NCI-H82 treated with DMSO at 0.1 percent for 48 hours (cell line): ENCODE results near the gene ADGRD1.

Experiments
- DNase-seq: peaks from one replicate; lab custom pipeline; 2025; ENCODE audit not compliant: unreplicated experiment; lab: John Stamatoyannopoulos, UW

The ADGRD1 gene

DNA sequence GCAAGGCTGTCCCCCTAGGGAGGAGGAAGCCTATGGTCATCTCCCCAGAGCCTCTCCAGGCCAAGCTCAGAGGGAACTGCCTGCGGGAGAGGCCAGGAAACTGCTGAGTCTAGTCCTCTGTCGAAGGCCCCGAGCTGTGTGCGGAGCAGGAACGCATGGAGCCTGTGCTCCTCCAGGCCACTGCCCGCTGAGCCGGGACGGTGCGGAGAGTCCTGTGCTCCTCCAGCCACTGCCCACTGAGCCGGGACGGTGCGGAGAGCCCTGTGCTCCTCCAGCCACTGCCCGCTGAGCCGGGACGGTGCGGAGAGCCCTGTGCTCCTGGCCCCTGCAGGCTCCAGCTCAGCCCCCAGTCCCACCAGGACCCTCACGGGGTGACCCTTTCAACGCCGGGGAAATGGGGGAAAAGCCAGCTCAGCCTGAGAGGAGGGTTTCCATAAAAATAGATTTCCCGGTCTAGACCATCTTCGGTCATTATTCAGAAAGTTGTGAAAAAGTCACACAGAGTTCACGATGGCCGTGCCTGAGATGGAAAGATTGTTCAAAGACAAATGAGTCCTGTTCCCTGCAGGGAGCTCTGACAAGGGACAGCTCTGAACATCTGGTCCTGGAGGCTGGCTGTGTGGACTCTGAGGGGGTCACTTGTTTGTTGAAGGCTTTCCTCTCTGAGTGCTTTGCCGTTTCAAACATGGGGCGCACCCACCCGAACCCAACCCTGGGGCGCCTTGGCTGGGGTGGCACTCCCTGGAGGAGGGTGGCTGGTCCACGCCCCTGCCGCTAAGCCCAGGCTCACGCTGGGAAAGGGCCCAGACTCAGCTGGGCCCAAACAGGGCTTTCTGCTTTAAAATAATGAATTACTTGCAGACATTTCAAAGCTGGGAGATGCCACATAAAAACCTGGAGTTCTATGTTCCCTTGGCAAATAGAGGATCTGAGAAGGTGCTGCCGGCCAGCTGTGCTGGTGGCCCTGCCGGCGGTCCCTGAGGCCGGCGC is 85.5 kb downstream of the ADGRD1 start:
- DNase-seq, result no peak

DNA sequence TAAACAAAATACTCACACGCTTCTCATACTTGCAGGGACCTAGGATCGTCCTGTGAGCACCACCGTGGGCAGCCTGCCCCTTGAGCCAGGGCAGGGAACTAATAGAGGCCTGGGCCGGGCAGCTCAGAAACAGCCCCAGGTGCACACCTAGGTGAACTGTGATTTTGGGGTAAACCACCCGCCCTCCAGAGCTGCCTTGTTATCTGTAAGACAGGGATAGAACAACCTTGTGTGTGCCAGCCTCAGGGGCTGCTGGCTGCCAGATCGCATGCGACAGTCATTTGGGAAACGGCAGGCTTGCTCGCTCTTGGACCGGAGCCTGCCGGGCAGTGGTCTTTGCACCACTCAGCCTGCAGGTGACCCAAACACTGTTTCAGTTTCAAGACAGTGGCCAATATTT is 86.8 kb downstream of the ADGRD1 start:
- no peak for DNase-seq

DNA sequence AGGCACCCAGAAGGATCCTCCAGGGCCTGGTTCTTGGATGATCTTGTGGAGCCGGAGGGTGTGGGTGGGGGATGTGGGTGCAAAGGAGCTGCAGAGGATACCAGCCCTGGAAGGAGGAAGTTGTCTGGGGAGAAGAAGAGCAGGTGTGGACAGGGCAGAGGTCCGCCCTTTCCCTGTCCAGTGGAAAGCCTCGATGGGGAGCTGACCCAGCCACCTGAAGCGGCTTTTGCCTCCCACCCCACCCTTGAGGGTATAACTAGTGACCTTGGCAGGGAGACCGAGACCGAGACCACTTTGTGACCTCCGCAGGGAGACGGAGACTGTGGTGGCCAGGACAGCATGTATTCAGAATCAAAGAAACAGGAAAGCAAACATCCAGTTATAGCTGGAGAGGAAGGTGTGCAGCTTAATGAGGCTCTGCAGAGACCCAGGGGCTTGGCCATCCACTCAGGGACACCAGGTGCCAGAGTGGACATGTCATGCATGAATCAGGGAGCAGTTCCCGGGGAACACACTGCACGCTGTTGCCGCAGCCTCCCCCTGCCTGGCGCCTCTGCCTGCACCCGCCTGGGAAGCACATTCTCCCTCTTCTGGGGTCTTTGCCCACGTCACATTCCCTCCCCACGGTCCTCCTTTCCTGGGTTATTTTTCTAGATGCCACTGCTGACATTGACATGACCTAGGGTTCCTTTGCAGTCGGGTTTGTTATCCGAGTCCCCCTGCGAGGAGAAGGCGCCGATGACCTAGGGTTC is 87.7 kb downstream of the ADGRD1 start:
- DNase-seq, result no peak

DNA sequence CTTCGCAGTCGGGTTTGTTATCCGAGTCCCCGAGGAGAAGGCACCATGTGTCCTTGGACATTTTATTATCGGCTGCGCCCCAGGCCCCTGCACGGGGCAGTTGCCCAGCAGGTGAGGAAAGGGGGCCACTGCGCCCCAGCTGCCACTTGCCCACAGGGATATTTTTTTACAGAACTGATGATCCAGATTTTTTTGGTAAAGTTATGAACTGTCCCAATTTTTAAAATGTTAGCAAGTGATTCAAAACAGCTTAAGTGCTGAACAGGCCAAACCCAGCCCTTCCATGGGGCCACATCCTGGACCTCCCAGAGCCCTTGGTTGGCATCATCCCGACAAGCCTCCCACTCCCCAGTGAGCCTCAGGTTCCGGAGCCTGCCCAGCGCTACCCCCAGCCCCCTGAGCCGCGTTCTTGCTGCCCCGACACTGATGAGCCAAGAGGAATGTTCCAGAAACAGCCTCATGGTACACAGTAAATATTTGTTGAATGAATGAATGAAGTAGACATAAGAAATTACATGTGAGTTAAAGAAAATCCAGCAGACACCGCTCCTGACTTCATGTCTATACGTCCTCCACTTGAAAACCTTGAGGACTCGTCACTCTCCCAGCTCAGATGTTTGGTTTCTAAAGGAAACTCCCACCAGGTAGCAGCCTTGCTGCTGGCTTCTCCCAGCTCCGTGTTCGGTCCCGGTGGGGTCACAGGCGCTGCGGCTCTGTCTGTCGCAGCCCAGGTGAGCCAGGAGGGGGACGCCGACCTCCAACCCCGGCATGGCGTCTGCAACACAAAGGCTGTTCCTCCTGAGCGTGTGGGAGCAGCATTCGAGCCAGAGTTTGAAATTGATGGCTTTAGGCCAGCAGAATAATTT is 88.5 kb downstream of the ADGRD1 start:
- no peak for DNase-seq

DNA sequence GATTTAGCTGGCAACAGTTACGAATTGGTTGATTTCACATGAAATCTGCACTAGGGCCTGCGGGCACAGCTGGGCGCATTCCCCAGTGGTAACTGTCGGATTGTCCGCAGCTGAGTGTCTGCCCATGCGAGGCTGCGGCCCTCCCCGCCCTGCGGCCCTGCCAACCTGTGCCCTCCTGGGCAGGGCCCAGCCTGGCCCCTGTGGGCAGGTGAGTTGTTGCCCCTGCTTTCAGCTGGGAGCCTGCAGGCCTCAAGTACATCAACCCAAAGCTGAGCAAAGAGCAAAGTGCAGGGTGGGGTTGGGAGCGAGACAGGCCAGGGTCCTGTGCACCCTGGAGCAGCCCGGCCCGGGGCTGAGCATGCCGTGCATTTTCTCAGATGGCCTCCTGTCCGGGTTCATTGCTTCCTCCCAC is 89.1 kb downstream of the ADGRD1 start:
- no peak for DNase-seq

DNA sequence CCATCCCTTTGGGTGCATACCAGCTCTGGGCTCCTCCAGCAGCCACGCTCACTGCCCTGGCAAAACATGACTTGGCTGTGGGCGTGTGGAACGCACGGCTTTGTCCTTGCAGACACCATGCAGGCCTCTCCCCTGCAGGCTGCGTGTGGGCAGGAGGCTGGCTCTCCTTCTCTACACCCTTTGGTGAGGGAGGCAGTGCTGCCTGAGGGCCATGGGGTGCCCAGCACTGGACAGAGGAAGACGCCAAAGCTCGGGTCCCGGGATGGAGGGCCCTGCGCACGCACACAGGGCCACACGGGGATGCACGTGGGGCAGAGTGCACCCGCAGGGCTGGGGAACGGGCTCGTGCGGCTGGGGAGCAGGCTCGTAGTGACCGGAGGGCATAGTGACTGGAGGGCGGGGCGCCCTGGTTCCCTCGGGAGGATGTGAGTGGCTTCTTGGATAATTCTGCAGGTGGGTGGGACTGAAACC is 89.7 kb downstream of the ADGRD1 start:
- DNase-seq, result no peak

DNA sequence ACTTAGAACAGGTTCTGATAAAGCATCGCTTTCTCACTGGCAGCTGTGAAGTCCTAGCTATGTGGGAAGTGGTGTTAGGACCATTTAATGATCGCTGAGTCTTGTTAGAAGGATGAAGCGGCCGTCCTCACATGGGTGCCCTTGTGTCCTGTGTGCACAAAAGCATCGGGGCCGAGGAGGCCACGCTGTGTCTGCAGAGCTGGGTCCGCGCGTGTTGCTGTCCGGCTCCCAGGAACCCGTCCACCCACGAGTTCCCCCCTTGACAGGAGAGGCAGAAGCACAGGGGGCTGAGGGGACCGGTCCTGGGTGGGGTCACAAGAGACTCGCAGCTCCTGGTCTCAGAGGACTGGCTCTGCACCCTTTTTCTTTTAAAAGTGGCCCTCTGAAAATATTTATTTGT is 90.4 kb downstream of the ADGRD1 start:
- no peak for DNase-seq

DNA sequence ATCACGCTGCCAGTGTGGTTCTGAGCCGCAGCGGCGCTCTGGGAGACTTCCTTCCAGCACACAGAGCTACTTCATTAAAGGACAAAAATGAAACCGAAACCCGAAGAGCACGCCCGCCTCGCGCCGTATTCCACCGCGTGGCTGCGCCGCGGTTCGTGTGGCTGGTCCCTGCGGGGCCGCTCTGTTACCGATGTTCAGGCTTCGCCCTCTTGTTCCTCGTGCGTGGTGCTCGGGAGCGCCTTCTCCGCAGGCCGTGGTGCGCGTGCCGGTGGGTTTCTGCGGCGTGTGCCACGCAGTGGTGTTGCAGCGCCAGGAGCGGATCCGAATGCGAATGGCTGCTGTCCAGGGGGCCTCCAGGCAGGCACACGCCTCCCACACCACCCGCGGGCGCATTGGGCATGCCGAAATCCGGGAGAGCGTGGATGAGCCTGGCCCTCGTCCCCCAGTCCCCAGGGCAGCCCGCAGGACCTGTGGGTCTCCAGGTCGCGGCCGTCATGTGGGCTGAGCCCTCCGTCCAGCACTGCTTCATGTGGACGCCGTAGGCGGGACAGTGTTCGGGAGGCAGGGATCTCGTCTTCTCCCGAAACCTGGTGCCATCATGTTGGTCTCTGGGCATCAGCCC is 91.2 kb downstream of the ADGRD1 start:
- DNase-seq, result no peak

DNA sequence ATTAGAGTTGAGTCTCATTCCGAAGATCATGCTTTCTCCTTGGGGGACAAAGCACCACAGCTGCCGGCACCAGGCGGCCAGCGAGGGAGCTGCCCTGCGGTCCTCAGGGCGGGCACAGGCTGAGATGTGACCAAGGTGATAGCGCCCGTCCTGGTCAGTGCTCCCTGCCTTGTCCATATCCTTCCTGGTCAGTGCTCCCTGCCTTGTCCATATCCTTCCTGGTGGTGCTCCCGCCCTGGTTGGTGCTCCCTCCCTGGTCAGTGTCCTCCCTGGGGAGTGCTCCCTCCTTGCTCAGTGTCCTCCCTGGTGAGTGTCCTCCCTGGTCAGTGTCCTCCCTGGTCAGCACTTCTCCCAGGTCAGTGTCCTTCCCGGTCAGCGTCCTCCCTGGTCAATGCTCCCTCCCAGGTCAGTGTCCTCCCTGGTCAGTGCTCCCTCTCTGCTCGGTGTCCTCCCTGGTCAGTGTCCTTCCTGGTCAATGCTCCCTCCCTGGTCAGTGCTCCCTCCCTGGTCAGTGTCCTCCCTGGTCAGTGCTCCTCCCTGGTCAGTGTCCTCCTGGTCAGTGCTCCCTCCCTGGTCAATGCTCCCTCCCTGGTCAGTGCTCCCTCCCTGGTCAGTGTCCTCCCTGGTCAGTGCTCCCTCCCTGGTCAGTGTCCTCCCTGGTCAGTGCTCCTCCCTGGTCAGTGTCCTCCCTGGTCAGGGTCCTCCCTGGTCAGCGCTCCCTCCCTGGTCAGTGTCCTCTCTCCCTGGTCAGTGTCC is 92.2 kb downstream of the ADGRD1 start:
- DNase-seq, result no peak

DNA sequence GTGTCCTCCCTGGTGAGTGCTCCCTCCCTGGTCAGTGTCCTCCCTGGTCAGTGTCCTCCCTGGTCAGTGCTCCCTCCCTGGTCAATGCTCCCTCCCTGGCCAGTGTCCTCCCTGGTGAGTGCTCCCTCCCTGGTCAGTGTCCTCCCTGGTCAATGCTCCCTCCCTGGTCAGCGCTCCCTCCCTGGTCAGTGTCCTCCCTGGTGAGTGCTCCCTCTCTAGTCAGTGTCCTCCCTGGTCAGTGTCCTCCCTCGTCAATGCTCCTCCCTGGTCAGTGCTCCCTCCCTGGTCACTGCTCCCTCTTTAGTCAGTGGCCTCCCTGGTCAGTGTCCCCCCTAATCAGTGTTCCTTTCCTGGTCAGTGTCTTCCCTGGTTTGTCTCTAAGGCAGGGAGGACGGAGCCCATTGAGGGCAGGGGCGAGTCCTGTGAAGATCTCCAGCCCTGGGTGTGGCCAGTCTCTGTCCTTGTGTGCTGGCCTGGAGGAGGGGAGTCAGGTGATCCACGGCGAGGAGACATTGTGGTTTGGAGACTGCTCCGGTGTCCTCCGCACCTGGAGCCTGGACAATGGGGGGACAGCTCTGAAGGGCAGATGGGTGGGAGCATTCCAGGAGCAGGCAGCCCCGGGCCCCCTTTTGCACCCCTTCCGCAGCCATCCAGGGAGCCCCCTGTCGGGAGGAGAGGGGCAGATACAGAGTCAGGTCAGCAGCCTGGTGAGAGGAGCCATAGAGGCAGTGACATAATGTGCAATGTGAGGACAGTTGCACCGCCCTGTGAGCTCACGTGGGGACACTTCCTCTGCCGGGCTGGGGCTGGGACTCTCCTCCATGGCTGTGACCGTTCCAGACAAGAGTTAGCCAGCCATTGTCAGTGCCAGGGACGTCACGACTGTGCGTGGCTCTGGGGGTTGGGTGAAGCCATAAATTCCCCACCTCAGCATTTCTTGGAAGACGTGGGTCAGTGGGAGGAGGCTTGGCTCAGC is 93.4 kb downstream of the ADGRD1 start:
- no peak for DNase-seq

DNA sequence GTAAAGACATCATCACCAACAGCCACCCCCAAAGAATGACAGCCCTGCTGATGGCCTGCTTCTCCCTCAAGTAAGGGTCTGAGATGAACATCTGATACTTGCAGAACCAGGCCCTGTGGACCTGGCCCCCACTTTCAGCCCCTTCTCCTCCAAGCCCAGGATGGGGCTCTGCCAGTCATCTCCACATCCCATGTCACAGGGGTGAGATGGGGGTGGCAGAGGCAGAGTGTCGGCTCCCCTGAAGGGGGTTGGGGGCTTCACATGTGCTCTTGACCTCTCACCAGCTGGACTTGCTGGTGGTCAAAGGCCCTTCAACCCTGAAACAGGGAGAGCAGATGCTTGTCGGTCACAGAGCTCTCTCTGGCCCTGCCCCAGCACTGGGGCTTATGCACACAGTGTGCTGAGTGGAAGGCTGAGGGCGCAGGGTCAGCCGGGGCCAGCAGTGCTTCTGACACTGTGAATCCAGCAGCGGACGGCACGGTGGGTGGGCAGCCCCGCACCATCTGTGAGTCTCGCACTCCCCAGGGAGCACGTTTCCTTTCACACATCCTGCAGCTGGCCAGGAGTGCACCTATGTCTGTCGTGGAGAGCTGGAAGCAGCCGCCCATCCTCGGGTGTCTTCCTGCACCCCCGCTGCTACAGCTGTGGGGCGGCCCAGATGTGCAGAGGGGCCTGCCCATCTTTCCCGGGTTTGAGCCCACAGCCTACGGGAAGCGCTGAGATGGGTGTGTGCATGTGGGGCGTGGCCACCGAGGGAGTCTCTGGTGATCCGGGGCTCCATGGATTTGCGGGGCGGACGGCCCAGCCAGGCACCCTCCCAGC is 94.3 kb downstream of the ADGRD1 start:
- no peak for DNase-seq

DNA sequence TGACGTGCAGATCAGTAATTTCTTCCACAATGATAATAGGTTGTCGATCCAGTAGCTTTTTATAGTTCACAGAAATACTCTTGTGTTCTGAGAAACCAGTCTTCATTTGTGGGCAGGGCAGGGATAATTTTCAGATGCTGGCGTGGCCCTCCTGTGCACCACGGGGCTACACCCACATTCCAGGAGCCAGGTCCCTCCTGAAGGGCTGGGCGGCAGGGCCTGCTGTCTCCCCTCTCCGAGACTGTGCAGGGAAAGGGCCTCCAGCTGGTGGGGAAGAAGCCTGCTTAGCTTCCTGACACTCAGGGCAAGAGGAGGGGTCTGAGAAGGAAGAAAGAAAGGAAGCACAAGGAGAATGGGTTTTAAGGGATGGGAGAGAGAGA is 94.9 kb downstream of the ADGRD1 start:
- DNase-seq, result no peak

DNA sequence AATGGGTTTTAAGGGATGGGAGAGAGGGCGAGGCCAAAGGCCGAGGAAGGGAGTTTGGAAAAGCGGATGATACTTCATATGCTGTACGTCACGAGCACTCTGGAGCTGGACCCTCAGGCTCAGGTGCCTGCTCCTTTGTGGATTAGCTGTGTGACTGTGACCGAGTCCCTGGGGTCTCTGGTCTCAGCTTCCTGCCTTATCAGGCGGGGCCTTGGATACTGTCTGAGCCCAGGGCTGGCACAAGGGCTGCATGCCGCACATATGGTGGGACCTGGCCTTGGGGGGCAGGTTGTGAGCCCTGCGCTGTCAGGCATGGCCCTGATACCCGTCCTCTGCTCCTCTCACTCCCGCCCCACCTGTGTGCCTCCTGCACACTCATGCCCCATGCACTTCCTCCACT is 95.3 kb downstream of the ADGRD1 start:
- no peak for DNase-seq

DNA sequence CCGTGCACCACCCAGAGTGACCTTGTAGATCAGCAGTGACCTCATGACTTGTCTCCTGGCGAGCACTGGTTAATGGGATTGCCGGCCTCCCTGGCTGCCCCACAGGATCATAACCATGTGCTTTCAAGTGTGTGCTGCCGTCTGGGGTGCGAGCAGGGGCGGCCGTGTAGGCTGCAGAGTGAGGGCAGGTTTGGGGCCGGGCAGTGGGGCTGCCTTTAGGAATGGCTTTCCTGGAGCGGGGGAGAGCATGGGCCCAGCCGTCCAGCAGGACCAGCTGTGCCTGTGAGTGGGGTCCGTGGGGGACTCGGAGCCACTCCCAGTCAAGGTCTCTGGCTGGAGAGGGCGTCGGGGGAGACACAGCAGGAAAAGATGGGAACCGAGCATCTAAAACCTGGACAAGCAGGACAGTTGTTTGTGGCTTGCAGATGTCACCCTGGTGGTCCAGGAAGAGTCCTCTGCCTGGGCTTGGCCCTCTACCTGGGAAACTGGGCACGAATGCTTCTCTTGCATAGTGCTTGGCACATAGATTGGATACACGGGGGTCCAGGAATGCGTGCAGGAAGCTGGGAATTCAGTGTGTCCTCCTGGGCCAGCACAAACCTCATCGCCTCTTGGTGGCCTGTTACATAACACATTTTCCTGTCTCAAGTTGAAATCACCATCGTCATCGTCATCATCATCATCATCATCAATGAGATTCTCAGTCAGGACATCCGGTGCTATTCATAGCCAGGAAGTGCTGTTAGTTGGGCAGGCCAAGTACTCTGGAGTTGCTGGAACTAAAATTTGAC is 96.0 kb downstream of the ADGRD1 start:
- no peak for DNase-seq

DNA sequence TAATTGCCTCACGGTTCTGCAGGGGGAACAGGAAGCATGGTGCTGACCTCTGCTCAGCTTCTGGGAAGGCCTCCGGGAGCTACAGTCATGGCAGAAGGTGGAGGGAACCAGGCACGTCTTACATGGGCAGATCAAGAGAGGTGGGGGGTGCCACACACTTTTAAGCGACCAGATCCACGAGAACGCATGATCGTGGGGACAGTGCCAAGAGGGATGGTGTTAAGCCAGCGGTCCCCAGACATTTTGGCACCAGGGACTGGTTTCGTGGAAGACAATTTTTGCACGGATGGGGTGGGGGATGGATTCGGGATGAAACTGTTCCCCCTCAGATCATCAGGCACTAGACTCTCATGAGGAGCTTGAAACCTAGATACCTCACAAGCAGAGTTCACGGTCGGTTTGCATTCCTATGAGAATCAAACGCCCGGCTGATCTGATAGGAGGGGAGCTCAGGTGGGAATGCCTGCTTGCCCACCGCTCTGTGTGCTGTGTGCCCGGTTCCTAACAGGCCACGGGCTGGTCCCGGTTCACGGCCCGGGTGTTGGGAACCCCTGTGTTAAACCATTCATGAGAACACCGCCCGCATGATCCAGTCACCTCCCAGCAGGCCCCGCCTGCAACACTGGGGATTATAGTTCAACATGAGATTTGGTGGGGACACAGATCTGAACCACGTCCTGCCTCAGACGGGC is 96.9 kb downstream of the ADGRD1 start:
- no peak for DNase-seq

DNA sequence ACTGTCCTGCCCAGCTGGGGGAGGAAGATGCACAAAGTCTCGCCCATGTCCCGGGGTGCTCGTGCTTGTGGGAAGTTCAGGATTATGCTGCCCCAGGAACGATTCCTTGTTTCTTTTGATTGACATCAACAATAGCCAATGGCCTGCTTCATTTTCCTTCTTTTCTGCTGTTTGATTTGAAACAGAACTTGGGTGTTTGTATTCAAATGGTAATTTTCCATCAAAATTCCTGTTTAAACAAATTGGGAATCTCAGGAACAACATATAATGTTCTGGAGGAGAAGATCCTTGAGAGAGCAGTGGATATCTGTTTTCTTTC is 97.4 kb downstream of the ADGRD1 start:
- DNase-seq, result no peak
